Smooth muscle cell (in vitro differentiated cells): Measurements from ENCODE around the gene CCDC187. TPM values are rescaled to one million over a fixed set of nuclear protein-coding genes. Genes with fewer than 3 reads are reported as not detected.
"Not testable (repeated sequence)": the region's sequence is repeated elsewhere in the genome, so short reads cannot be mapped to it uniquely, and the experiment has no call there.

ENCODE experiments used
- DNase-seq: peaks from one replicate; lab custom pipeline; 2025; ENCODE audit not compliant: unreplicated experiment; lab: John Stamatoyannopoulos, UW
- H2AFZ ChIP-seq: fragments of 200-600 bp; sonication (generic); 2 replicates; pipeline ENCODE4 v1.6.0; 2016; ENCODE audit warnings: antibody characterized with exemption, low read depth, mild to moderate bottlenecking
- H3F3A ChIP-seq: fragments of 200-600 bp; sonication (generic); 2 replicates; pipeline ENCODE4 v1.6.0; 2017; ENCODE audit warnings: antibody characterized with exemption, low read depth
- H3K27ac ChIP-seq: fragments of 200-600 bp; sonication (generic); 2 replicates; pipeline ENCODE4 v1.5.1; 2016; ENCODE audit warnings: low read depth, mild to moderate bottlenecking
- H3K27me3 ChIP-seq: fragments of 200-600 bp; sonication (generic); 2 replicates; pipeline ENCODE4 v1.6.1; 2016; ENCODE audit warnings: low read depth, mild to moderate bottlenecking
- H3K36me3 ChIP-seq: fragments of 200-600 bp; sonication (generic); 2 replicates; pipeline ENCODE4 v1.5.1; 2016; ENCODE audit warnings: low read depth
- H3K4me1 ChIP-seq: fragments of 200-600 bp; sonication (generic); 2 replicates; pipeline ENCODE4 v1.5.1; 2016; ENCODE audit warnings: low read depth
- H3K4me2 ChIP-seq: fragments of 200-600 bp; sonication (generic); 2 replicates; pipeline ENCODE4 v1.6.0; 2016; ENCODE audit warnings: mild to moderate bottlenecking
- H3K4me3 ChIP-seq: fragments of 200-600 bp; sonication (generic); 2 replicates; pipeline ENCODE4 v1.5.1; 2016; ENCODE audit warnings: mild to moderate bottlenecking
- H3K79me2 ChIP-seq: fragments of 200-600 bp; sonication (generic); 2 replicates; pipeline ENCODE4 v1.6.0; 2016; ENCODE audit warnings: low read depth, mild to moderate bottlenecking
- H3K9ac ChIP-seq: fragments of 200-600 bp; sonication (generic); 2 replicates; pipeline ENCODE4 v1.6.0; 2016; ENCODE audit warnings: low read depth
- H3K9me3 ChIP-seq: fragments of 200-600 bp; sonication (generic); replicated peaks from 2 replicates; pipeline ENCODE4 v1.5.1; 2016; ENCODE audit warnings: low read depth
- H4K20me1 ChIP-seq: fragments of 200-600 bp; sonication (generic); 2 replicates; pipeline ENCODE4 v1.6.0; 2016; ENCODE audit warnings: low read depth
- CTCF ChIP-seq: fragments of 200-600 bp; sonication (generic); IDR thresholded peaks from 2 replicates; pipeline ENCODE4 v1.5.1; 2017; ENCODE audit warnings: borderline replicate concordance, mild to moderate bottlenecking, antibody characterized with exemption; ENCODE audit not compliant: insufficient read depth, poor library complexity, severe bottlenecking
- WGBS: methylation state at CpG from one replicate; pipeline ENCODE4 v1.1.7; 2016; ENCODE audit warnings: low lambda C conversion rate; 5-methylcytosine and 5-hydroxymethylcytosine counted together
- polyA plus RNA-seq: library from polyadenylated mRNA; unstranded; fragments of >200 nt; fragmentation: Nextera tagmentation; extraction: Ambion mirVana; gene quantifications from 2 replicates; pipeline ENCODE4 v1.2.1, GENCODE V29; 2016
- total RNA-seq: library from RNA; depleted of rRNA; stranded (reverse); fragments of >200 nt; gene quantifications from 2 replicates; pipeline ENCODE4 v1.2.3, GENCODE V29; 2014

The CCDC187 gene
- total and polyA plus RNA-seq, 2 experiments from 2014 or later = 0.10 TPM; not detected in 1

DNA sequence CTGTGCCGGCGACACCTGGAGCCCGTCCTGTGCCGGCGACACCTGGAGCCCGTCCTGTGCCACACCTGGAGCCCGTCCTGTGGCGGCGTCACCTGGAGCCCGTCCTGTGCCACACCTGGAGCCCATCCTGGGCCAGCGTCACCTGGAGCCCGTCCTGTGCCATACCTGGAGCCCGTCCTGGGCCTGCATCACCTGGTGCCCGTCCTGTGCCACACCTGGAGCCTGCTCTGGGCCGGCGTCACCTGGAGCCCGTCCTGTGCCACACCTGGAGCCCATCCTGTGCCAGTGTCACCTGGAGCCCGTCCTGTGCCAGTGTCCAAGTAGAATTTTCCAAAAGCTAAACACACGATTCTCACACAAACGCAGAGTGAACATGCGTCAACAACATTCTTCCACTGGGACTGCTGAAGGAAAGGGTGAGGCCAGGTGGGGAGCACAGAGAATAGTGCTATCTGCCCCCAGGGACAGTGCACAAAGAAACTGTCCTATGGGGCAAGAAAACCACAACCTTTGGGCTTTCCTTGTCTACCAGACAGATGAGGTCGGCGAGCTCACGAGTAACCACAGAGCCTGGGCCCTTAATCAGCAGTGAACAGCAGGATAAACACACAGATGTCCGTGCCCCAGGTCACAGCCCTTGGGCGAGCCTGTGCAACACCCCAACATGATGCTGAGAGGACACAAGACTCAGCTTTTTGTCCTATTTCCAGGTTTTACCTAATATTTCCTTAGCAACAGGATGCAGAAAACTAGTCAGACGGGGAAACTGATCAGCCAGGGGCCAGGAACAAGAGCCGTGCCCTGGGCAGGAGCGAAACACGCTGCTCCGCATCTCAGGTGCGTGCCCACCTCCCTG, 66.2 kb downstream of the CCDC187 start:
- H3K79me2 ChIP-seq = peaks cover 3% of the 10 kb centered on the region
- H3K27ac ChIP-seq = no peak overlapping the region
- 95% methylated on average over 30 of the region's 32 CpGs for WGBS
- H3F3A ChIP-seq = no peaks in the 10 kb centered on the region
- no peaks in the 10 kb centered on the region for H3K27me3 ChIP-seq
- no peaks in the 10 kb centered on the region for H3K4me1 ChIP-seq
- no peaks in the 10 kb centered on the region for H3K36me3 ChIP-seq
- no peaks in the 10 kb centered on the region for H3K9me3 ChIP-seq
- H3K9ac ChIP-seq = no peak overlapping the region
- no peak overlapping the region for H3K4me3 ChIP-seq
- no peak for DNase-seq
- H3K4me2 ChIP-seq = no peak overlapping the region
- peaks cover 89% of the 10 kb centered on the region for H4K20me1 ChIP-seq
- no peak for TF ChIP-seq CTCF
- no peak overlapping the region for H2AFZ ChIP-seq

GRCh38 chr9:136236471-136237410, 67.2 kb downstream of the CCDC187 start:
- H3K36me3 ChIP-seq, DNase-seq, H3K4me2 ChIP-seq, H3K27me3 ChIP-seq, H3F3A ChIP-seq, H2AFZ ChIP-seq, H3K4me3 ChIP-seq, H3K9me3 ChIP-seq, H3K9ac ChIP-seq, H3K27ac ChIP-seq, H3K4me1 ChIP-seq, H3K79me2 ChIP-seq: not testable (repeated sequence)
- peaks cover 82% of the 10 kb centered on the region for H4K20me1 ChIP-seq
- WGBS = 97% methylated on average over 39 of the region's 43 CpGs

DNA sequence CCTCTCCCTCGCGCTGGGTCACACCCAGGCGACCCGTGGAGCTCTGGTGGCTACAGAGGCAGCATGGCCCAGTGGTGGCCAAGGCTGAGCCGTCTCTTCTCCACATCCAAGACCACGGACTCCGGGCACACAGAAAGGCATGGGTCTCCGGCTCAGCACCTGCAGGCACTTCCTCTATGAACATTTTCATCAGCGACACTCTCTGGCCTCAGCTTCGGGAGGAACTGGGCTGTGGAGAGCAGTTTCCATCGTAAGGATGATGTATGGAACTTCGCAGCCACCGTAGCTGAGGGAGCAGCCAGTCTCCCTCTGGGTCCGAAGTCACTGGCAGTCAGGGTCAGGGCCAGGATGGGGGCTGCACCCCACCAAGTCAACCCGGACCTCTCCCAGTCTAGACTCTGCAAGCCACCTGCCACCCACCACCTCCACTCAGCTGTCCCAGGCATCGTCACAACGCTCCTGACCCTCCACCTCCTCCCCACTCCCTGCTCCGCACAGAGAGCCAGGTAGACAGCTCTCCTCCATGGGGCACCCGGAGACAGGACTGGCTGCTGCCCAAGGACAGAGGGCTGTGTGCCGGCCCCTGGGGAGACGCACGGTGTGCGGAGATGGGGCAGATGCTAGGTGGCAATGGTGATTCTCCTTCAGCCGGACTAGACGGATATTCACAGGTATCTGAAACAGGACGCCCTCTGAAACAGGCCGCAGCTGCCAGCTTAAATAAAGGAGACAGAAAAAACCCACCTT, 68.0 kb downstream of the CCDC187 start:
- peaks cover 77% of the 10 kb centered on the region for H4K20me1 ChIP-seq
- H3K9ac ChIP-seq = no peak overlapping the region
- H3K4me3 ChIP-seq = no peak overlapping the region
- WGBS = 97% methylated on average over 21 of the region's 27 CpGs
- TF ChIP-seq CTCF = no peak
- H3K4me2 ChIP-seq = no peak overlapping the region
- H3K27ac ChIP-seq = no peak overlapping the region
- DNase-seq = no peak
- no peaks in the 10 kb centered on the region for H3K27me3 ChIP-seq
- no peaks in the 10 kb centered on the region for H3F3A ChIP-seq
- no peaks in the 10 kb centered on the region for H3K9me3 ChIP-seq
- H2AFZ ChIP-seq = no peak overlapping the region
- no peaks in the 10 kb centered on the region for H3K36me3 ChIP-seq
- H3K79me2 ChIP-seq = no peaks in the 10 kb centered on the region
- no peaks in the 10 kb centered on the region for H3K4me1 ChIP-seq
